Fibroblast of pulmonary artery (primary cell): ENCODE data around the gene GLUD1.
"Not testable (repeated sequence)": the region's sequence is repeated elsewhere in the genome, so short reads cannot be mapped to it uniquely, and the experiment has no call there.

ENCODE experiments used
- DNase-seq: peaks from one replicate; pipeline ENCODE4 v3.0.0-alpha.2; 2010; ENCODE audit warnings: low read depth
- H3K4me3 ChIP-seq: replicated peaks from 2 replicates; pipeline ENCODE4 v1.5.1; 2011; ENCODE audit warnings: low read depth, mild to moderate bottlenecking, control low read depth, low read length, moderate library complexity
- TF ChIP-seq, protein P1 (sequence below): IDR thresholded peaks from 2 replicates; pipeline ENCODE4 v1.5.1; 2011; ENCODE audit warnings: mild to moderate bottlenecking, control low read depth, low read length, inconsistent platforms; ENCODE audit errors: missing control alignments

The GLUD1 gene

GRCh38 chr10:87092376-87092860 lies 2.2 kb downstream of the GLUD1 start:
- DNase-seq: peak; percentile 58
- TF ChIP-seq, protein P1, sequence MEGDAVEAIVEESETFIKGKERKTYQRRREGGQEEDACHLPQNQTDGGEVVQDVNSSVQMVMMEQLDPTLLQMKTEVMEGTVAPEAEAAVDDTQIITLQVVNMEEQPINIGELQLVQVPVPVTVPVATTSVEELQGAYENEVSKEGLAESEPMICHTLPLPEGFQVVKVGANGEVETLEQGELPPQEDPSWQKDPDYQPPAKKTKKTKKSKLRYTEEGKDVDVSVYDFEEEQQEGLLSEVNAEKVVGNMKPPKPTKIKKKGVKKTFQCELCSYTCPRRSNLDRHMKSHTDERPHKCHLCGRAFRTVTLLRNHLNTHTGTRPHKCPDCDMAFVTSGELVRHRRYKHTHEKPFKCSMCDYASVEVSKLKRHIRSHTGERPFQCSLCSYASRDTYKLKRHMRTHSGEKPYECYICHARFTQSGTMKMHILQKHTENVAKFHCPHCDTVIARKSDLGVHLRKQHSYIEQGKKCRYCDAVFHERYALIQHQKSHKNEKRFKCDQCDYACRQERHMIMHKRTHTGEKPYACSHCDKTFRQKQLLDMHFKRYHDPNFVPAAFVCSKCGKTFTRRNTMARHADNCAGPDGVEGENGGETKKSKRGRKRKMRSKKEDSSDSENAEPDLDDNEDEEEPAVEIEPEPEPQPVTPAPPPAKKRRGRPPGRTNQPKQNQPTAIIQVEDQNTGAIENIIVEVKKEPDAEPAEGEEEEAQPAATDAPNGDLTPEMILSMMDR: no peak
- H3K4me3 ChIP-seq: peak overlapping the region; percentile 84

DNA sequence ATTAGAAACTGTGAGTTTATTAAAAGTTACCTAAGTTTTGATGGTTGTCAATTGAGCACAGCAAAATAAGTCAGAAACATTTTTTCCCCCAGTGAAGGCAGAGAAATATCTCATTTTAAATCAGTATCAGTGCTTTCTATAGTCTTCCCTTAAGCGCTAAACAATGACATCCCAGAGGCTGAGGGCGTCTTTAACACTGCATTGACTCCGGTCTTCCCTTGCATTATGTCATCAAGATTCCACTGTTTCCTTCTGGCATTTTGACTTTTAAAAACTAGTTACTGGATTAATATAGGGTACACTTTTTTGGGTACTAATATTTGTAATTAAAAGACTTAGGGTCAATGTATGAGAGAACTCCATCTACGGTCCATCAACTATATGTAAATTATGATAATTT lies 3.9 kb downstream of the GLUD1 start:
- TF ChIP-seq, protein P1: no peak
- H3K4me3 ChIP-seq: no peak overlapping the region
- peak; percentile 10 for DNase-seq

- TF ChIP-seq, protein P1: no peak
- DNase-seq: no peak
- H3K4me3 ChIP-seq: no peak overlapping the region
These were observed 4.9 kb downstream of the GLUD1 start for GRCh38 chr10:87089746-87090145.

DNA sequence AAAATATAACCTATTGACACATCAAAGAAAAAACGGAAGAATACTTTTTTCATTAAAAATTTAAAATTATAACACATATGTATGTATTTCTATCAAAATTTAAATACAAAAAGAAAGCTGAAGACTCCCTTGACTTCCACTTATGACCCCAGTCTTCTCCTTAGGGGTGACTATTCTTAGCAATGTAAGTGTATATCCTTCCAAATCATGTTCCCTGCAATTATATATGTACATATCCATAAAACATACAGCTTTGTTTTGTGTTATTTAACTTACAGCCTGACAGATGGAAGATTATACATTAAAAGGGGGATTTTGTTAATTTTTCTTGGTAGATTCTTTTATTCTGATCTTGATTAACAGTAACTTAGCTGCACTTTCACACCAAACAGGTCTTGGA lies 9.1 kb downstream of the GLUD1 start:
- TF ChIP-seq, protein P1: no peak
- H3K4me3 ChIP-seq: no peak overlapping the region
- DNase-seq: no peak

GRCh38 chr10:87084291-87084782 lies 10.3 kb downstream of the GLUD1 start:
- not testable (repeated sequence) for H3K4me3 ChIP-seq
- peak; percentile 55 for DNase-seq

DNA sequence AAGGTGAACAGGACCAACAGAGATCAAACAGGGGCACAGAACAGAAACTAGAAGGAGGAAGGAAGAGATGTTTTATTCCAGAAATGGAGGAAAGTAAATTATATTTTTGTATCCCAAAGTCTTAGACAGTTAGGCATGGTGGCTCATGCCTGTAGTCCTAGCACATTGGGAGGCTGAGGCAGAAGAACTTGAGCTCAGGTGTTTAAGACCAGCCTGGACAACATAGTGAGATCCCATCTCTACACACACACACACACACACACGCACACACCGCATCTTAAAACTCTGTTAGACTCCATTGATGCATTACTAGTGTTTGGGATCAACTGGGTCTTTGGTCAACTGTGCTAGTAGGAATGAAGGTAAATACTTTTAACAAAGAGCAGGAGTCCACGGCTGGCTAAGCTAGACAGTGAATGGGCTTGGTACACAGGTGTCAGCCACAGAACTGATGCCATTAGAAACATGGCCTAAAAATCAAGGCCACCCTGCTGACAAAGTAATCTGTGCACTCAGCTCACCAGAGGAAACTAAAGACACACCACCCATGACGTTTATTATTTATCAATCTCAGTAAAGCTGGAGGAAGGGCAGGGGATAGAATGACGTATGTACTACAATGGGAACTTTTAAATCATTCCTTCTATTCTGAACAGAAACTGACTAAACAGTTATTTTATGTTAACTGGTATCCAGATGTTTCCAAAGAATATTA lies 10.9 kb downstream of the GLUD1 start:
- H3K4me3 ChIP-seq: not testable (repeated sequence)
- DNase-seq: peak; percentile 79

DNA sequence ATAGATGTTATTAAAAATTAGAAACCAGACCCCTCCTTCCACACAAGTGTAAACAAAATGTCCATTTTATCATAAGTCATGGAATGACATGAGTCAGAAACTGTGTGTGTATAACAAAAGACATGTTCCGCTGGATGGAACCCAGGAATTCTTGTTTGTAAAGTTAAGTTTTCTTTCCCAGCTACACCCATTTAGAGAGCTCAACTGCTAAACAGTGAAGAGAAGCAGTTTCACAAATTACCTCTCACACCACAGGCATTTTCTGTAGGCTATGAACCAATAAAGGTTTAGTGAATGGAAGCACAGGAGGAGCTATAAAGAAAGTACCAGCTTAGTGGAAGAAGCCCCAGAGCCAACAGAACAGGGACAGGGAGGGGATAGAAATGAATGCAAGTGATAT lies 12.4 kb downstream of the GLUD1 start:
- DNase-seq: peak; percentile 71
- H3K4me3 ChIP-seq: not testable (repeated sequence)

- H3K4me3 ChIP-seq, DNase-seq: not testable (repeated sequence)
These were observed 13.1 kb downstream of the GLUD1 start for GRCh38 chr10:87081574-87081973.

DNA sequence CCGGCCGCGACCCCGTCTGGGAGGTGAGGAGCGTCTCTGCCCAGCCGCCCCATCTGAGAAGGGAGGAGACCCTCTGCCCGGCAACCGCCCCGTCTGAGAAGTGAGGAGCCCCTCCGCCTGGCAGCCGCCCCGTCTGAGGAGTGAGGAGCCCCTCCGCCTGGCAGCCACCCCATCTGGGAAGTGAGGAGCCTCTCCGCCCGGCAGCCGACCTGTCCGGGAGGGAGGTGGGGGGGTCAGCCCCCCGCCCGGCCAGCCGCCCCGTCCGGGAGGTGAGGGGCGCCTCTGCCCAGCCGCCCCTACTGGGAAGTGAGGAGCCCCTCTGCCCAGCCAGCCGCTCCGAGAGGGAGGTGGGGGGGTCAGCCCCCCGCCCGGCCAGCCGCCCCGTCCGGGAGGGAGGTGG lies 14.0 kb downstream of the GLUD1 start:
- DNase-seq, H3K4me3 ChIP-seq: not testable (repeated sequence)
